GOT3 (cell line): Measurements from ENCODE around the gene CARD9.
A peak's percentile ranks its signal among the peaks of the same experiment; 100 is the strongest.

Experiments
- DNase-seq: peaks from one replicate; lab custom pipeline; 2025; ENCODE audit warnings: mixed read lengths; lab: John Stamatoyannopoulos, UW

Gene CARD9

DNA sequence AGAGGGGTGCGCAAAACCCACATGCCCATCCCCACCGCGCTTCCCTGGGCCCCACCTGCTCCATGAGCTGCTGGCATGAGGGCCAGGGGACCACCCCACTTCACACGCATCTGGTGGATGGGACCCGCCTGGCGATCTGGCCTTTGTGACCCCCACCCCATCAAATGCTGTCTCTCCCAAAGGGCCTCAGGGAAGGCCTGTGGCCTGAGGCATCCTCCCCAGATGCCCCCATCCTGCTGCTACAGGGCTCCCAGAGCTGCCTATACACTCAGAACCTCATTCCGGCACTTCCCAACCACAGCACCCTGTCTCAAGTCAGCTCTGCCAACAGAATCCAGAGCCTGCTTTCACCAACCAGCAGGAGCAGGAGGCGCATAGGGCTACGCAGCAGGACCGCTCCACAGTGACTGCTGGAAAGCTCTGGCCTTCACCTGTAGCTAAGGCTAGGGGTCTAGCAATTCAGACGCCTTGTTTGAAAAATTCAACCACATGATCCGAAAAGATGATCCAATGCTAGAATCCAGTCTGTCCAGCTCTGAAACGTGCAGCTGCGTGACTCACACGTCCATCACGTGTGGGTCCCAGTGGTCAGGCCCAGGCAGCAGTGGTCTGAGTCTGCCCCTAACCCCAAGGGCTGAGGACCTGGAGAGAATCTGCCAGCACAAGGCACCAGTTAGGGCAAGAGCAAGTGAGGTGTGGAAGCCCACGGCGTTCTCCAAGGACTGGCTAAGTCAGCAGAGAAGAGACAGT is 27.9 kb upstream of the CARD9 start:
- no peak for DNase-seq

- peak; percentile 54 for DNase-seq
Measured at GRCh38 chr9:136400038-136400834, 26.8 kb upstream of the CARD9 start, which contains the start of gene SNAPC4. TSS of gene SNAPC4 (minus strand) at chr9:136400170. CDS start at chr9:136398428, 1,742 bp downstream.

DNA sequence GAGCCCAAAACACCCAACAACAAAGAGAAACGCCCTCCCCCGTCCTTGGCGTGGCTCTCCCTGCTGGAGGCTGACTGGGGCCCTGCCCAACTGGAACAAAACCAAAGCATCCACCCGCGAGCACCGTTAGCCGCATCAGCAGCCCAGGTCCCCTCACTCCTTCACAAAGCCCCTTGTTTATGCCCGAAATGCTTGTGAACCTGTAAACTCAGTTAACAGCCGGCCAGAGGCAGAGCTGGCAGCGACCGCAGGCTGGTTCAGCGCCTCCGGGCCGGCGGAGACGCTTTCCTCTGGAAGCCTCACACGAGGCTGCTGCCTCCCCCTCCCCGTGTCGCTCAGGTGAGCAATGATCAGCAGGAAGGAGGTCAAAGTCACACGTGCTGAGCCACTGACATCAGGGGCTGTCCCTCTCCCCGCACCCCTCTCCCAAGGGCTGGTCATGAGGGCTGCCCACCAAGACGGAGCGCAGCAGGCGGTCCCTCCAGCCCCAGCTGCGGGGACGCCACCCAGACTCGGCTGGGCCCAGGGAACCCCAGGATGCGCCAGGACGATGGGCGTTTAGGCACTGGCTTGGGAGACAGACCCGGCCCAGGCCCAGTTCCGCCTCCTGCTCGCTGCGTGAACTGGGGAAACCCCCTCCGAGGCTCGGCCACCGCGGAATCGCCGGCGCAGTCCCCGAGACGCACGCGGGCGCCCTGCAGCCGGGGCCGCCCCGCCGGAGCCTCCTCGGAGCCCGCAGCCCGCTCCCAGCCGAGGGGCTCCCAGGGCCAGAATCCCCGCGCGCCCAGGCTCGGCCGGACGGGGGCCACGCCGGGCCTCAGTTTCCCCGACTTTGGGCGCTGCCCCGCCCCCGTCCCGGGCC is 25.9 kb upstream of the CARD9 start:
- no peak for DNase-seq

- DNase-seq: no peak
Measured at GRCh38 chr9:136398286-136398685, 24.8 kb upstream of the CARD9 start.

- DNase-seq: no peak
Measured at GRCh38 chr9:136397643-136398042, 24.2 kb upstream of the CARD9 start.

GRCh38 chr9:136396219-136396515 is 22.7 kb upstream of the CARD9 start:
- no peak for DNase-seq

- DNase-seq: no peak
Measured at GRCh38 chr9:136395345-136396218, 22.1 kb upstream of the CARD9 start.

- no peak for DNase-seq
Measured at GRCh38 chr9:136395020-136395340, 21.5 kb upstream of the CARD9 start.

GRCh38 chr9:136394312-136395019 is 21.0 kb upstream of the CARD9 start:
- DNase-seq: no peak

DNA sequence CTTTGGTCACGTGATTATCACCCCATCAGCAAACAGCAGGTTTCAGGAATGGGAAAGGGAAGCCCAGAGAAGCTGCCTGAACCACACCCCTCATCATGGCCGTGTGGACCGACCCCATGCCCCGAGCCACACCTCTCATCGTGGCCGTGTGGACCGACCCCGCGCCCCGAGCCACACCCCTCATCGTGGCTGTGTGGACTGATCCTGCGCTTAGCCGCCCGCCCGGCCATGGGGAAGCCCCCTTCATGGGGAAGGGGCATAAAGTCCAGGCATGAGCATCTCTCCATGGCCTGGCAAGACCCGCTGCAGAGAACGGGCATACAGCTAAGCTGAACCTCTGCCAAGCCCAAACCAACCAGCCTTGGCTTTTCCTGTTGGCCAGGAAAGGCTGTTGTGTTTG is 20.1 kb upstream of the CARD9 start:
- DNase-seq: no peak

DNA sequence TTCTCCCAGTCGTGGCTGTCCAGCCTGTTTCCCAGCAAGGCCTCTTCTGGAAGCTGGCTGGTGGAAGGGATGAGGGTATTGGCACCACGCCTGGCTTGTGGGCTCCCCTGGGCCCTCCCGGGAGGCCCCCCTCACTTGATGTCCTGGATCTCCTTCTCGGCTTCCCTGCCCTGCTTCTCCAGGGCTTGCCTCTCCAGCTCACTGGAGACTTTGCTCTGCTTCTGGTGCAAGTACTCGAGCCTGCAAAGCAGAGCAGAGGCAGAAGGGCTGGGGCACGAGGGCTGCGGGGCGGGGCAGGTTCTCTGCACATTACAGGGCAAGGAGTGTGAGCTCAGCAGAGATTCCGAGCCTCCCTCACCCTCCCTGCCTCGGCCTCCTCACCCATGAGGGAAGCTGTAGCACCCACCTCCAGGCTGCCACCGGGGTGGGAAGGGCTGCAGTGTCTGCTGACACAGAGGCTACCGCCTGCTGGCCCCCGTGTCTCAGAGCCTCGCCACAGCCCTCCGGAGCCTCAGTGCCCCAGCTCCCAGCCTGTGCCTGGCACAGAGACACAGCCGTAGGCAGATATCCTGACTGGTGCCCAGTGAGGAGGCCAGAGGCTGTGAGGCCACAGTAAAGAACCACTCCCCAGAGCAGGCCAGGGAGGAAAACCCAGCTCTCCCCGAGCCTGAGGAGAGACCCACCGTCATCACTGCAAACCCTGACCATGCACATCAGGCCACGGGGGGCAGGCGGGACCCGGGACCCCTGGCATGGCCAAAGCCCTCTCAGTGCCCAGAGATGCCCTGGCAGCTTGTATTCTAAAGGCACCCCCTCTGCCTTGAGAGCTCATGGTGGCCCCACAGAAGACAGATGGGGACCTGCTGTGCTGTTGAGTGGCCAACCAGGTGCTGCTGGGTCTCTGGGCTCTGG is 19.3 kb upstream of the CARD9 start:
- no peak for DNase-seq

DNA sequence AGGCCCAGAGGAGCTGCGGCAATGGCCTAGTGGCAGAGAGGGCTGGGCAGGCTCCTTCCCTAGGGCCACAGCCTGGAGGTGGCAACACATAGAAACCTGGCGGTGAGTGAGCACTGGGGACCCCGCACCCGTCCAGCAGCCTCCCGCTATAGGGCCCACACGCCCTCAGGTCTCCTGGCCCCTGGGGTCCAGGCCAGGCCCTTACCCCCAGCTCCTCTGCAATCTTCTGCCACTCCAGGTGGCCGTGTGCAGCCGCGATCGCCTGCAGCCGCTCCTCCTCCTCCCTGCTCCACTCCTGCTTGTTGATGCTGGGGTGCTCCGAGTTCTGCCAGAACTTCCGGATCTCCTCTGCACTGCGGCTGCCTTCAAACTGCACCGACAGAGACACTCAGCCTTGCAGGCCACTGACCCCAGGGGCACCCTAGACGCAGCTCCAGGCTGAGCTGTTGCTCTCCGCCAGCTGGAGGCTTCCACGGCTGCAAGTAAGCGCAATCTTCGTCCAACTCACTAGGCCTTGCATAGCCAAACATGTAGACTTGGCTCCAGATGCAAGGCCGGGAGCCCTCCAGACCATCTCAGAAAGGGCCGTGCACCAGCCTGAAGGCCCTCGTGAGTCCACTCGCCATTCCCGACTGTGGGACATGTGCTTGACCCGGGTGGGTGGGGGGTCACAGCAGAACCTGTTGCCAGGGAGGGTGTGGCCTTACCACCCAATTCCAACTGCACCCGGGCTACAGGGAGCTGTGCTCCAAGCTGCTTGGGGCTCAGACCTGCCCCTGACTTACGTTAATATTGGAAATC is 18.5 kb upstream of the CARD9 start:
- DNase-seq: no peak

GRCh38 chr9:136389396-136389795 is 15.9 kb upstream of the CARD9 start:
- no peak for DNase-seq

- no peak for DNase-seq
Measured at GRCh38 chr9:136387217-136387616, 13.7 kb upstream of the CARD9 start.

DNA sequence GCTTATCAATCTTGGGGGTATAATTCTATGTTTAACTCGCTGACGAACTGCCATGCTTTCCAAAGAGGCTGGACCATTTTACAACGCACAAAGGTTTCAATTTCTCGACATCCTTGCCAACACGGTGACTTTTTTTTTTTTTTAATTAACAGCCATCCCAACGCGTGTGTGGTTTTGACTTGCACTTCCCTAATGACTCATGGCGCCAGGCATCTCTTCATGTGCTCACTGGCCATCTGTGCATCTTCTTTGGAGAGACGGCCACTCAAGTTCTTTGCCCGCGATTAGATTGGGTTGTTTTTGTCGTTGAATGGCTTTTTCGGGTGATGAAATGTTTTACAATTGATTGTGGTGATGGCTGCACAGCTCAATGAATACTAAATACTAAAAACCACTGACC is 12.5 kb upstream of the CARD9 start:
- DNase-seq: no peak

DNA sequence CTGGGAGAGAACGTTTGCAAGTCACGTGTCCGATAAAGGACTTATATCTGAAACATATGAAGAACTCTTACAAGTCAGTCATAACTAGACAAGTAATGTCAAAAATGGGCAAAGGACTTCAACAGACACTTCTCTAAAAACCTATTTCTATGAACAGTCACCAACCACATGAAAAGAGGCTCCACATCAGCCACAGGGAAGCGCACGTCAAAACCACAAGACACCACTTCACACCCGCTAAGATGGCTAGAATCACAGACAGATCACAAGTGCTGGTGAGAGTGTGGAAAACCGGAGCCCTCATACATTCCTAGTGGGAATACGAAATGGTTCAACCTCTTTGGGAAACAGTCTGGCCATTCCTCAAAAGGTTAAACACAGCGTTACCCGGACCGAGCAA is 11.5 kb upstream of the CARD9 start:
- no peak for DNase-seq

- no peak for DNase-seq
Measured at GRCh38 chr9:136383436-136383835, 10.0 kb upstream of the CARD9 start.

GRCh38 chr9:136381966-136382513 is 8.6 kb upstream of the CARD9 start:
- no peak for DNase-seq

- DNase-seq: no peak
Measured at GRCh38 chr9:136381311-136381710, 7.8 kb upstream of the CARD9 start.
